GM12892 (cell line): Measurements from ENCODE around the gene FGGY.

Experiments used
- POLR2A ChIP-seq: IDR thresholded peaks from 2 replicates; pipeline ENCODE4 v1.6.1; 2011; ENCODE audit warnings: low read depth, low read length, control low read depth
- POLR2AphosphoS5 ChIP-seq: IDR thresholded peaks from 2 replicates; pipeline ENCODE4 v1.6.1; 2011; ENCODE audit warnings: low read depth, low read length, control low read depth
- TAF1 ChIP-seq: IDR thresholded peaks from 2 replicates; pipeline ENCODE4 v1.6.1; 2011; ENCODE audit warnings: low read depth, mild to moderate bottlenecking, control low read depth, low read length, borderline replicate concordance

DNA sequence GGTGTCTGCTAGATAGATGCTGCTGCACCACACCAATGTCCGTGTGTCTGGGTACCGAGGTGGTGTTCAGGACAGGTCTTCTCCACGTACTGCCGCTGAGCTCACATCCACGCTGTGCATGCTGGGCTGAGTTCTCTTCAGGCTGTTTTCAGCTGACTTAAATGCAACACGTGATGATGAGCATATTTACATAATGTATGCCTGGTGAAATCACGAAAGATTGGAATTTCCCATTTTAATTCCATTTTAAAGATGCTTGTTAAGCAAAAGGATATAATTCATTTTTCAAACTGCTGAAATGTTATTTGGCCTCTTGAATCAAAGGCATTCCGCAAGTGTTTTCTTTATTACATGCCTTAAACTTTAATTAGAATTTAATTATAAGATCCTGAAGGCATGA, 107.9 kb downstream of the FGGY start:
- no peak for TF ChIP-seq POLR2AphosphoS5
- TF ChIP-seq POLR2A, result no peak
- TF ChIP-seq TAF1, result no peak
